ENCODE data around the gene HYAL2.

HYAL2 gene, protein sequence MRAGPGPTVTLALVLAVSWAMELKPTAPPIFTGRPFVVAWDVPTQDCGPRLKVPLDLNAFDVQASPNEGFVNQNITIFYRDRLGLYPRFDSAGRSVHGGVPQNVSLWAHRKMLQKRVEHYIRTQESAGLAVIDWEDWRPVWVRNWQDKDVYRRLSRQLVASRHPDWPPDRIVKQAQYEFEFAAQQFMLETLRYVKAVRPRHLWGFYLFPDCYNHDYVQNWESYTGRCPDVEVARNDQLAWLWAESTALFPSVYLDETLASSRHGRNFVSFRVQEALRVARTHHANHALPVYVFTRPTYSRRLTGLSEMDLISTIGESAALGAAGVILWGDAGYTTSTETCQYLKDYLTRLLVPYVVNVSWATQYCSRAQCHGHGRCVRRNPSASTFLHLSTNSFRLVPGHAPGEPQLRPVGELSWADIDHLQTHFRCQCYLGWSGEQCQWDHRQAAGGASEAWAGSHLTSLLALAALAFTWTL

DNA sequence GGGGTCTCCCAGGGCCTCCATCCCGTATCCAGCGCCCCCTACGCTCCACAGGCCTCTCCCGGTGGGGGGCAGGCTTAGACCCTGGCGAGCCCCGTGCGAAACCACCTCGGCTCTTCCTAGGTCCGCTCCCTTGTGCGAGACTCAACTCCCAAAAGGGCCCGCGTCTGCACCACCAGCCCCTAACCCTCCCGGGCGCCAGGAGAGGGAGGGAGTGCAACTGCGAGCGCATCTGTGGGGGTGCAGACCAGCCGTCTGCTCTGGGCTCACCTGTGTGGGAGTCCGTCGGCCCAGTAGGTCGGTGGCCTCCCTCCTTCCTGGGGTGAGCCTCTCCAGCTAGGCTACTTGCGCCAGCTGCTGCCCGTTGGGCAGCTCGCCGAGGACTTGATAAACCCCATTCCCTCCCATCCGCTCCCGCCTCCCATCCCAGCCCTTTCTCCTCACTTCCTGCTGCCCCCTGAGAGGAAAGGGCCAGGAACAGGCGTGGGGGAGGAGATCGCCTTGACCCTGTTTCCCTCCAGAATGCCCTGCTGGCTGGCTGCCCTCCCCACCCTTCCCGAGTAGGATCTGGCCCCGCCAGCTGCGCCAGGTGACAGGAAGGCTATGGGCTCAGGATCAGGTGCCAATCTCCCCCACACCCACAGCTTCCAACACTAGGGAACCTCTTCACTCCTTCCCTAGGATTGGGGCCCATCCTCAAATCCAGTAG lies at the start of gene HYAL2:
Gene HYAL2, minus strand, starts transcription at position 360 of the 706 bp plus-strand sequence. CDS start 2,256 bp downstream, outside the sequence.
- H3K4me3 ChIP-seq (ENCODE audit: low read length): peak within 1 kb of the TSS; percentile 92
- TF ChIP-seq, protein P1, sequence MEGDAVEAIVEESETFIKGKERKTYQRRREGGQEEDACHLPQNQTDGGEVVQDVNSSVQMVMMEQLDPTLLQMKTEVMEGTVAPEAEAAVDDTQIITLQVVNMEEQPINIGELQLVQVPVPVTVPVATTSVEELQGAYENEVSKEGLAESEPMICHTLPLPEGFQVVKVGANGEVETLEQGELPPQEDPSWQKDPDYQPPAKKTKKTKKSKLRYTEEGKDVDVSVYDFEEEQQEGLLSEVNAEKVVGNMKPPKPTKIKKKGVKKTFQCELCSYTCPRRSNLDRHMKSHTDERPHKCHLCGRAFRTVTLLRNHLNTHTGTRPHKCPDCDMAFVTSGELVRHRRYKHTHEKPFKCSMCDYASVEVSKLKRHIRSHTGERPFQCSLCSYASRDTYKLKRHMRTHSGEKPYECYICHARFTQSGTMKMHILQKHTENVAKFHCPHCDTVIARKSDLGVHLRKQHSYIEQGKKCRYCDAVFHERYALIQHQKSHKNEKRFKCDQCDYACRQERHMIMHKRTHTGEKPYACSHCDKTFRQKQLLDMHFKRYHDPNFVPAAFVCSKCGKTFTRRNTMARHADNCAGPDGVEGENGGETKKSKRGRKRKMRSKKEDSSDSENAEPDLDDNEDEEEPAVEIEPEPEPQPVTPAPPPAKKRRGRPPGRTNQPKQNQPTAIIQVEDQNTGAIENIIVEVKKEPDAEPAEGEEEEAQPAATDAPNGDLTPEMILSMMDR (IDR thresholded peaks at IDR 0.05; ENCODE audit: insufficient read depth, low read depth, low read length, missing control alignments): no peak
- no peak for DNase-seq (ENCODE audit: low read depth)

DNA sequence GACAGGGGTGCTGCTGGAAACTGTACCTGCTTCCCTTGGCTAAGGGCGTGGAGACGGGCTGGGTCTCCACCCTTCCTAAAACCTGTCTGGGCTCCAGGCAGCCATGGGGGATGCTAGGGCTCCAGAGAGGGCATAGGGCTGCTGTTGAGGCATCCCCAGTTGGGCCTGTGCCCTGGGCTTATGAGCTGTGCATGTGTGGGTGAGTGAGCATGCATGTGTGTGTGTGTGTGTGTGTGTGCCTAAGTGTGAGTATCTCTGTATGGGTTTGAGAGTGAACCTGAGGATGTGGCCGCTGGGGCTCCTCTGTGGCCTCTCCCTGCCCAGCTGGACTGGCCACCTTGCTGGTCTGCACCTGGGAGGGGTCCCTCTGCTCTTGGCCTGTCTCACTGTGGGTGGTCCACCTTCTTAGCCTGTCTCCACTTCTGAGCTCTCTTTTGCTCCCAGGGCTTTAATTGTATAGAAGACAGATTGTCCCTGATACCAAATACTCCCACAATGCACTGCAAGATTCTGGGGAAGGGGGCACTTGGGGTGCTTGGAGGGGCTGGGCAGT lies 48.7 kb upstream of the HYAL2 start:
- DNase-seq (ENCODE audit: low read depth): peak; percentile 36
- TF ChIP-seq, protein P1 (IDR thresholded peaks at IDR 0.05; ENCODE audit: insufficient read depth, low read depth, low read length, missing control alignments): no peak
- H3K4me3 ChIP-seq (ENCODE audit: low read length): no peak overlapping the region

DNA sequence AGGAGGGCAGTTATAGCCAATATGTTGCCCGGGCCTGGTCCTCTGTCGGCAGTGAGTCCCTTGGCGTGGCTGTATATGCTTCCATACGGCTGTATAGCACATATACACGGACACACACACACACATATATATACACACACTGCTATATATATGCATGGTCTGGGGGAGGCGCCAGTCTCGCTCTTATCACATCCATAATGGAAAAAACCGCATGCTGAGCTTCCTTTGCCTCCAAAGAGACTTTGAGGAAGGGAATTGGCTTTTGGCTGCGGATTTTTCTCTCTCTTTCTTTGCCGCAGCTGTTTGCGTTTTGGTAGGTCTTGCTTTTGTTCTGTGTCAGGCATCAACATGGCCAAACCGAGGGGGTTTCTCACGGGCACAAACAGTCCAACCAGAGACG lies 48.0 kb upstream of the HYAL2 start:
- TF ChIP-seq, protein P1 (IDR thresholded peaks at IDR 0.05; ENCODE audit: insufficient read depth, low read depth, low read length, missing control alignments): peak; percentile 36
- DNase-seq (ENCODE audit: low read depth): peak; percentile 42
- H3K4me3 ChIP-seq (ENCODE audit: low read length): no peak overlapping the region

DNA sequence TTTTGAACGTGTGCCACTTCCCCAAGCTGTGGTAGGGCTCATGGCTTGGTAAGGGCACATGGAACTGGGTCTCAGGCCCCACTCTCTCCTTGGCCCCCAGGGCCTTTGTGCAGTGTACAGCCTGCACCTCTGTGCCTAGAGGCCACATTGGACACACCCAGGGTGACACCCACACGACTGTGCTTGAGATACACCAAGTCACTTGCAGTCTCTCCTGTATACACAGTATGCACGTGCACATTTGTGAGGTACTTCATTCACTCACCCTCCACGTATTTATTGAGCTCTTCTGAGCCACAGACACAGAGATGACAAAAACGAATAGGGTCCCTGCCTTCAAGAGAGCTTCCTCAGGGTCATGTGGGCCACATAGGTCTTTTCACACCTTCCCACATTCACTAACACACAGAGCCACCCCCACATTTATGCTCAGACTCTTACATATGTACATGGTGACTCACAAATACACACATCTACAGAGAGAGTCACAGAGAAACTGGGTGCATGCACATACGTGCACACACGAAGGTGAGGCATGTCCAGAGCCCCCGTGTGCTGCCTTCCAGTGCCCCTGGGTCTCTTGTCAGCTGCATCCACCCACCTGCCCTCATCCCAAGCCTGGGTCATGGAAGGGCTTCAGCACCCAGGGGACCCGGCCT lies 46.6 kb upstream of the HYAL2 start:
- TF ChIP-seq, protein P1 (IDR thresholded peaks at IDR 0.05; ENCODE audit: insufficient read depth, low read depth, low read length, missing control alignments): no peak
- DNase-seq (ENCODE audit: low read depth): peak; percentile 65
- H3K4me3 ChIP-seq (ENCODE audit: low read length): no peak overlapping the region

DNA sequence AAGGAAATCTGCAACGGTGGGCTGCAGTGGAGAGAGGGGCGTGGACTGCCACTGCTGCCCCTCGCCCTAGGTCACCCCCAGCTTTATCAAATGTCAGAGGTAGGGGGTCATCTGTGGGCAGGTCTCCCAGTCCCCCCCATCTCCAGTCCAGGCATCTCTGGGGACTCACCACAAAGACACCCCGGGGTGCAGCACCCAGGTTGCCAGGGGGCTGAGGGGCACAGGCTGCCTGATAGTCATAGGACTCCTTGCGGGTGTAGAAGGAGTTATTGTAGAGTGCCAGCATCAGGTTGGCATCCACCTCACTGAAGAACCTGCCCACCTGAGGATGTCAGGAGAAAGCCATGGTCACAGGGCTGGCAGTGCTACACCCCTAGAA lies 43.3 kb upstream of the HYAL2 start:
- DNase-seq (ENCODE audit: low read depth): no peak
- peak overlapping the region; percentile 68 for H3K4me3 ChIP-seq (ENCODE audit: low read length)
- TF ChIP-seq, protein P1 (IDR thresholded peaks at IDR 0.05; ENCODE audit: insufficient read depth, low read depth, low read length, missing control alignments): no peak

DNA sequence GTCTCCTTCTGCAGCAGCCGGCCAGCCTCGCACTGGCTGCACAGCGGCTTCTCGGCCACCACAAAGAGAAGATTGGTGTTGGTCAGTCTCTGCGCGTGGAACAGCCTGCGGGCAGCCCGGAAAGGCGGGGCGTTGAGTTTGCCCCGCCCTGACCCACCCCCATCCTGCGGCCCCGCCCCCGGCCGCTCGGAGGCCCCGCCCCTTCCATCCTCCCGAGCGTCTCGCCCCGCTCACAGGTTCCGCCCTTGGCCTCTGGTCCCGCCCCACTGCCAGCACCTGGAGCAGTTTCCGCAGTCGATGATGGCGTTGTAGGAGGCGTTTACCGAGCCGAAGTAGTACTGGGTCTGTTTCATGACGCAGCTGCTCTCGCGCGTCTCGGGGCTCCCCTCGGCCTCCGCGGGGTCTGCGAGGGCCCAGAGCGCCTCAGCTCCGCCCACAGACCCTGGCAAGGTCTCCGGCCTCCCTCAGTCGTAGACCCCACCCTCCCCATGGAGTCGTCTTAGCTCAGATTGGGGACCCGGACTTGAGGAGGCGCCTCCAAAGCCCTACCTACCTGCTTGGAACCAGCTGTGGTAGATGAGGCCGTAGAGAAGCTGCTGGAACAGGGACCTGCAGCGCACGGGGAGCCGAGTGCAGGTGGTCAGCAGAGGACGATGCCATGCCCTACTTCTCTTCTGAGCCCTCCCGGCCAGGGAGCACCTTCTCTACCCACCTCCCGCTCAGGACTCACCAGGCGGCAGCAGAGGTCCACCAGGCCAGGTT lies 42.7 kb upstream of the HYAL2 start:
- DNase-seq (ENCODE audit: low read depth): peak; percentile 95
- TF ChIP-seq, protein P1 (IDR thresholded peaks at IDR 0.05; ENCODE audit: insufficient read depth, low read depth, low read length, missing control alignments): no peak
- H3K4me3 ChIP-seq (ENCODE audit: low read length): peak overlapping the region; percentile 68

All from epithelial cell of esophagus (primary cell).